ENCODE measurements around the gene FBXL2. TPM values are rescaled to one million over a fixed set of nuclear protein-coding genes. Genes with fewer than 3 reads are reported as not detected.

FBXL2 gene
- polyA plus RNA-seq (2011; rRNA removed) (15.7 and 18.5 TPM in 2 replicates), polyA plus RNA-seq (2017; fragmentation: RNase III; extraction: RNeasy Plus Mini Kit Qiagen cat#74134 plus additional on column Dnase treatment) (6.9 to 7.5 TPM (median 7.5 TPM) in 3 replicates), polyA minus RNA-seq (2011; rRNA and poly(A)+ RNA removed) (21.0 and 23.8 TPM in 2 replicates)
- 8.5 and 10.3 TPM in 2 replicates for polyA plus RNA-seq (2012; cell fraction: cytosol; rRNA removed)
- polyA plus RNA-seq (2012; cell fraction: nucleus; rRNA removed), result 23.1 and 30.0 TPM in 2 replicates

- Histone ChIP-seq H3K27ac (peak within 1 kb of the TSS; percentile 94 to 98), H3K4me1 (peaks cover 9% of the 10 kb centered on the region; the same call in 2 of the 3 replicates), H3K4me2 (peak within 1 kb of the TSS; percentile 87), H3K4me3 (peak within 1 kb of the TSS; percentile 98), H3K9me3 (no peaks in the 10 kb centered on the region)
- peak; percentile 74 to 89 for DNase-seq (ENCODE audit: low read depth in 1 of 2, low spot score in 1 of 2)
- CTCF ChIA-PET, result interaction anchor here (0.7 to 2.3 kb wide), 7 partner anchors 8 to 146 kb away, joined by 3 to 13 read pairs (median 4); no protein-coding TSS in a partner anchor
- POLR2A ChIA-PET, result interaction anchor here (0.5 kb wide), 1 partner anchor 87 kb away, joined by 3 read pairs; no protein-coding TSS in a partner anchor
- ATAC-seq, result peak; percentile 96 to 97
- WGBS (ENCODE audit: missing lambda C conversion rate), result under 1% methylated on average over 38 of the region's 63 CpGs
- no peak for FAIRE-seq
- TF ChIP-seq SMC3 (IDR thresholded peaks at IDR 0.05) (0 out of 3 replicates have a peak, but pooled peaks have one; percentile 13), JUN (IDR thresholded peaks at IDR 0.05) (peak in 1 of 2 experiments; percentile 65; a peak in 2 of 5 replicates), POLR2A (IDR thresholded peaks at IDR 0.05; ENCODE audit: low read length) (peak; percentile 76), PHF8 (IDR thresholded peaks at IDR 0.05; ENCODE audit: borderline replicate concordance, low read depth) (peak; percentile 82), MAX (IDR thresholded peaks at IDR 0.05) (peak; percentile 55; the same call in 1 of the 2 replicates), HEYL (CRISPR knock-in tag; IDR thresholded peaks at IDR 0.05) (no peak), USF2 (IDR thresholded peaks at IDR 0.05) (peak; percentile 95), BCL3 (IDR thresholded peaks at IDR 0.05) (0 out of 3 replicates have a peak, but pooled peaks have one; percentile 25), KDM5A (IDR thresholded peaks at IDR 0.05) (no peak), MYC (IDR thresholded peaks at IDR 0.05; ENCODE audit: borderline replicate concordance, low read length) (0 out of 2 replicates have a peak, but pooled peaks have one; percentile 15), ZNF302 (CRISPR knock-in tag; IDR thresholded peaks at IDR 0.05) (no peak), SREBF2 (IDR thresholded peaks at IDR 0.05) (no peak)
These were observed at the start of gene FBXL2 for GRCh38 chr3:33277193-33277882. Gene FBXL2 (plus strand): TSS chr3:33277442. CDS start chr3:33277513, 71 bp downstream.

- ChIA-PET POLR2A (no interaction called here), CTCF (interaction anchor here (0.6 to 1.2 kb wide), 3 partner anchors 8 to 98 kb away, joined by 3 to 4 read pairs (median 3); no protein-coding TSS in a partner anchor)
- no peaks in the 10 kb centered on the region for H3K9me3 ChIP-seq
- 74% methylated on average over 3 of the region's 3 CpGs for WGBS (ENCODE audit: missing lambda C conversion rate)
- FAIRE-seq, result no peak
- H3K27ac ChIP-seq, result no peak overlapping the region
- no peak overlapping the region for H3K4me2 ChIP-seq
- ATAC-seq, result no peak
- no peak overlapping the region for H3K4me3 ChIP-seq
- H3K4me1 ChIP-seq, result peaks cover 6% of the 10 kb centered on the region; the same call in 1 of the 3 replicates
- no peak for DNase-seq (ENCODE audit: low read depth in 1 of 2, low spot score in 1 of 2)
- TF ChIP-seq FOSB (CRISPR knock-in tag; IDR thresholded peaks at IDR 0.05) (no peak), RCOR1 (IDR thresholded peaks at IDR 0.05; ENCODE audit: low read depth, low read length) (no peak), FOSL2 (IDR thresholded peaks at IDR 0.05) (no peak), FOSL2 (CRISPR knock-in tag; IDR thresholded peaks at IDR 0.05) (no peak), POLR2AphosphoS2 (conservative IDR thresholded peaks at IDR 0.05; ENCODE audit: low read length) (no peak), FOXS1 (CRISPR knock-in tag; IDR thresholded peaks at IDR 0.05) (no peak), EP300 (IDR thresholded peaks at IDR 0.05) (no peak), KDM5A (IDR thresholded peaks at IDR 0.05) (no peak), CBX2 (IDR thresholded peaks at IDR 0.05; ENCODE audit: borderline replicate concordance, low read depth) (no peak), RAD21 (conservative IDR thresholded peaks at IDR 0.05 in 1 of 2, IDR thresholded peaks at IDR 0.05 in 1 of 2) (no peak), REST (IDR thresholded peaks at IDR 0.05) (no peak), EHF (CRISPR knock-in tag; IDR thresholded peaks at IDR 0.05) (no peak), HMGXB4 (CRISPR knock-in tag; IDR thresholded peaks at IDR 0.05; ENCODE audit: borderline replicate concordance) (no peak), CHD2 (IDR thresholded peaks at IDR 0.05; ENCODE audit: low read length, partially characterized antibody) (no peak), ELK1 (IDR thresholded peaks at IDR 0.05; ENCODE audit: low read depth, low read length) (no peak)
These were observed 48.2 kb upstream of the FBXL2 start for GRCh38 chr3:33229066-33229465.
